LNCAP (cell line): Measurements from ENCODE around the gene UBE2E3.

Experiments
- TF ChIP-seq, protein P1 (sequence below): fragments of 450-650 bp; IDR thresholded peaks from 2 replicates; pipeline ENCODE4 v1.5.1; 2017; ENCODE audit warnings: mild to moderate bottlenecking

Gene UBE2E3

DNA sequence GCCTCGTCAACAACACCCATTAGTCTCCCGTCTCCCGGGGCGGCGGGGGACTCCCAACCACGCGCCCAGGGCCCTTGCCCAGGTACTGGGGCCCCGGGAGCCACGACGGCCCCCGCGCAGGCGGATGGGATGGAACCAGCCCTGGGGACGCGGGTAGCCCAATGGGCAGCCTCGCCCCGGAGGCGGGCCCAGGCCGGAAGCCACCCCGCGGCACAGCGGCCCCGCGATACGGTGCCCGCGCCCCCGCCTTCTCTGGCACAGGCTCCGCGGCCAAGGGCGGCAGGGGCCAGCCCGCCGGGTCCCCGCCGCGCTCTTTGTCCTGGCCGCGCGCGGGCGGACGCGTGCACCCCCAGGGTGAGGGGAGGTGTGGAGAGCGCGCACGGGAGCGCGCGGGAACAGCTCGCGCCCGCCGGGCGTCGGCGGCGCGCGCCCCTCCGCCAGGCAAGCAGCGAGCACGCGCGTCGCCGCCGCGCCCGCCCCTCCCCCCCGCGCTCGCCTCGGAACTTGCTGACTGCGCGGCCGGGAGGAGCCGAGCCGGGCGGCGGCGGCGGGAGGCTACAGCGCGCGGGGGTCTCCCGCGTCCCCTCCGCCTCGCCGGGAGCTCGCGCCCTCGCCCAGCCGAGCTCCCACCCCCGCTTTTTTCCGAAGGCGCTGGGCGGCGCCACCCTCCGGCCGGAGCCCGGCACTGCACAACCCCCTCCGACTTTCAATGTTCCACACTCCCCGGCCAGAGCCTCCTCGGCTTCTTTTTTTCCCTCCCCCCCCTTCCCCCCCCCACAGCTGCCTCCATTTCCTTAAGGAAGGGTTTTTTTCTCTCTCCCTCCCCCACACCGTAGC is at the start of gene UBE2E3:
Gene UBE2E3, plus strand, starts transcription at position 500 of the 837 bp plus-strand sequence. CDS start 1,438 bp downstream, outside the sequence.
- TF ChIP-seq, protein P1, sequence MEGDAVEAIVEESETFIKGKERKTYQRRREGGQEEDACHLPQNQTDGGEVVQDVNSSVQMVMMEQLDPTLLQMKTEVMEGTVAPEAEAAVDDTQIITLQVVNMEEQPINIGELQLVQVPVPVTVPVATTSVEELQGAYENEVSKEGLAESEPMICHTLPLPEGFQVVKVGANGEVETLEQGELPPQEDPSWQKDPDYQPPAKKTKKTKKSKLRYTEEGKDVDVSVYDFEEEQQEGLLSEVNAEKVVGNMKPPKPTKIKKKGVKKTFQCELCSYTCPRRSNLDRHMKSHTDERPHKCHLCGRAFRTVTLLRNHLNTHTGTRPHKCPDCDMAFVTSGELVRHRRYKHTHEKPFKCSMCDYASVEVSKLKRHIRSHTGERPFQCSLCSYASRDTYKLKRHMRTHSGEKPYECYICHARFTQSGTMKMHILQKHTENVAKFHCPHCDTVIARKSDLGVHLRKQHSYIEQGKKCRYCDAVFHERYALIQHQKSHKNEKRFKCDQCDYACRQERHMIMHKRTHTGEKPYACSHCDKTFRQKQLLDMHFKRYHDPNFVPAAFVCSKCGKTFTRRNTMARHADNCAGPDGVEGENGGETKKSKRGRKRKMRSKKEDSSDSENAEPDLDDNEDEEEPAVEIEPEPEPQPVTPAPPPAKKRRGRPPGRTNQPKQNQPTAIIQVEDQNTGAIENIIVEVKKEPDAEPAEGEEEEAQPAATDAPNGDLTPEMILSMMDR = peak; percentile 62

DNA sequence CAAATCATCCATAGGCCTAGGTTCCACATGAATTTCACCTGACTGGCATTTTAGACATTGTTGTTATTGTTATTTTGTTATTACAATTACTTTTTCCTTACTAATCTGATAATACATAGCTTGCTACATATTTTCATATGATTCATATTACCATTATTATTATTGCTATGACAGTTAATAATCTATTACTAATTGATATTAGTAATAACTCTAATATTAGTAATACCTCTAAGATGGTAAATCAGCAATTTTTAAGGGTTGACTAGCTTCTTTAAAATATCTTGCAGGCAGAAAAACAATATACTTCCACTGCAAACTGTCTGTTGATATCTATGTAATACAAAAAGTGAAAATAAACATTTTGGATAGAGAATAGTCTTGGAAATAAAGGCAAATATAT is 48.6 kb upstream of the UBE2E3 start:
- TF ChIP-seq, protein P1 = no peak

DNA sequence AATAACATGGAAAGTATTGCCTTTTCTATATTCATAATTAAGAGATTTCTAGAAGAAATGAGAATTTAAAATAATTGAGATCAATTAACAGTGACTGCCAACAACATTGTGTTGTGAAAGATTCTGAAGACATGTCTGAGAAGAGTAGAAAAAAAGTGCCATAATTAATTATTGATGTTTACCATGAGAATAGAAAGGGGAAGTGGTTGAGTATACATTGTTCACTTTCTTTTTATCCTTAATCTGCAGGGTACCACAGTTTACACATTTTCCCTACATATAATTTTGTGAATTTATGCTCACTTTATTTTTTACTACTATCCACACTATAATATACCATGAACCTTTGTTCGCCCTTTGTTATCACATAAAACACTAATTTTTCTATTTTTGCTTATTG is 47.1 kb upstream of the UBE2E3 start:
- TF ChIP-seq, protein P1 = no peak

GRCh38 chr2:180934911-180935310 is 45.5 kb upstream of the UBE2E3 start:
- TF ChIP-seq, protein P1 = no peak

GRCh38 chr2:180938451-180938850 is 42.0 kb upstream of the UBE2E3 start:
- TF ChIP-seq, protein P1 = no peak

DNA sequence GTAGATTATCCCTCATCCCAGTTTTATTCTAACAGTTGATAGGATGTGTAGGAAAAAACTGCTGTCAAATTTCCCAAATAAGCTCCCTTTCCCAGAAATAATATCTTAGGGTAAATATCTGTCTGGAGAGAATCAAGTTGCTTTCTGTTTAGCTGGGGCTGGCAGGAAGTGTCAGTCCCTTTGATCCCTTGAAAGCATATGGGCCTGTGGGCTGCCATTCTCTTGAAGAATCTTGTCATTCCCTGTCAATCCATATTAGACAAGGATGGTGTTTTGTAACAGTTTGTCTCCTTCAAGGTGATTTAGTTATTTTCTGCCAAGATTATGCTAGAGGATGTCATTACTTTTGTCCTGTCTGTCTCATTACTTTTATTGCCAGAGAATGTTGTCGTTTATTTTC is 37.1 kb upstream of the UBE2E3 start:
- TF ChIP-seq, protein P1 = no peak

- TF ChIP-seq, protein P1 = no peak
Observed at GRCh38 chr2:180944372-180944771, 36.0 kb upstream of the UBE2E3 start.
